H1 (cell line): Measurements from ENCODE around the gene ARL2. TPM values are rescaled to one million over a fixed set of nuclear protein-coding genes. Genes with fewer than 3 reads are reported as not detected.

Experiments
- CEBPB ChIP-seq: IDR thresholded peaks from 2 replicates; pipeline ENCODE4 v1.6.1; 2012; ENCODE audit warnings: low read depth, low read length
- RAD21 ChIP-seq, 2 experiments: IDR thresholded peaks in 1 of 2; conservative IDR thresholded peaks in 1 of 2; 2 replicates each; pipeline ENCODE4 v1.6.1; 2011; ENCODE audit warnings: low read depth in 2 of 2, low read length in 2 of 2, improper control_type of control experiment in 1 of 2, inconsistent platforms in 1 of 2, mild to moderate bottlenecking in 1 of 2, moderate library complexity in 1 of 2
- polyA plus RNA-seq, 7 experiments: library from polyadenylated mRNA; depleted of rRNA in 3 of 7; stranded (reverse) in 5 of 7; unstranded in 2 of 7; fragments of >200 nt in 5 of 7; fragments of 200-250 nt in 2 of 7; gene quantifications; 1 replicate in 5 of 7; 2 replicates in 1 of 7; 4 replicates in 1 of 7; pipeline versions ENCODE4 v1.2.1 to v1.2.3, GENCODE V29; 2011 to 2013; ENCODE audit warnings: missing spikeins in 2 of 7, mixed read lengths in 2 of 7
- total RNA-seq: library from RNA; stranded (reverse); fragmentation: NEBNext Ultra II Directional; extraction: Animal tissue kit (Norgen Biotek cat#: 25700); gene quantifications from 2 replicates; pipeline ENCODE4 v1.2.1, GENCODE V29; 2021

Gene ARL2
- total and polyA plus RNA-seq, 2 of the 8 experiments (the other 6 are each of a cell fraction or from before 2014, with no cell fraction given), result 186 to 535 TPM

DNA sequence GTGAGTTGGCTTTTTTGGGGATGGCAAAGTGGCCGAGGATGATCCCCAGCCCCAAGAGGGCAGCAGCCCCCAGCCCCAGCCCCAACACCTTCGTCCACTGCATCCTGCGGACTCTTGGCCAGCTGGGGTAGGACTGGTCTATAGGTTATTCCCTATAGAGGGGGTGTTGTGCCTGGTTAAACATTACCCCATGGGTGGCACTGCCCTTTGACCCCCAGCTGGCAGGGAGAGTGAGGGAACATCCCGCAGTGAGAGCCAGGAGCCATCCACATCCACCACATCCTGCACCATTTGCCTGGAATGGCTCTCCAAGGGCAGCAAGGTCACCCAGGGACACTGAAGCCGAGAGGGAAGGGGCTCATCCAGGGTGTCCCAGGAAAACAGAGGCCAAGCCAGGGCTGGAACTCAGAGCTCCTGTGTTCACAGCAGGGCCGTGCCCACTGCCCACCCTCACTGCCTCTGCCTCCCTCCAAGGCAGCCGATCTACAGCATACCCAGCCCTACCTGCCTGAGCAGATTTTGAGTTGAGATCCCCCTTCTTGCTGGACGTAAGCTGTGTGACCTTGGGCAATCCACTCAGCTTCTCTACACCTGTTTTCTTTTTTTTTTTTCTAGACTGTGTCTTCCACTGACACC is 44.6 kb downstream of the ARL2 start, which contains the start of gene NAALADL1 (continued):
- TF ChIP-seq CEBPB (no peak), RAD21 (IDR thresholded peaks at IDR 0.05 in 1 of 2, conservative IDR thresholded peaks at IDR 0.05 in 1 of 2; ENCODE audit: low read depth in 2 of 2, low read length in 2 of 2) (no peak)
